ENCODE results near the gene ZC3H4. TPM values are rescaled to one million over a fixed set of nuclear protein-coding genes. Genes with fewer than 3 reads are reported as not detected.

Gene ZC3H4
- total and polyA plus RNA-seq, 10 of the 15 experiments (the other 5 are each of a cell fraction or from before 2014, with no cell fraction given) = 5.1 to 86.3 (median 15.5) TPM

DNA sequence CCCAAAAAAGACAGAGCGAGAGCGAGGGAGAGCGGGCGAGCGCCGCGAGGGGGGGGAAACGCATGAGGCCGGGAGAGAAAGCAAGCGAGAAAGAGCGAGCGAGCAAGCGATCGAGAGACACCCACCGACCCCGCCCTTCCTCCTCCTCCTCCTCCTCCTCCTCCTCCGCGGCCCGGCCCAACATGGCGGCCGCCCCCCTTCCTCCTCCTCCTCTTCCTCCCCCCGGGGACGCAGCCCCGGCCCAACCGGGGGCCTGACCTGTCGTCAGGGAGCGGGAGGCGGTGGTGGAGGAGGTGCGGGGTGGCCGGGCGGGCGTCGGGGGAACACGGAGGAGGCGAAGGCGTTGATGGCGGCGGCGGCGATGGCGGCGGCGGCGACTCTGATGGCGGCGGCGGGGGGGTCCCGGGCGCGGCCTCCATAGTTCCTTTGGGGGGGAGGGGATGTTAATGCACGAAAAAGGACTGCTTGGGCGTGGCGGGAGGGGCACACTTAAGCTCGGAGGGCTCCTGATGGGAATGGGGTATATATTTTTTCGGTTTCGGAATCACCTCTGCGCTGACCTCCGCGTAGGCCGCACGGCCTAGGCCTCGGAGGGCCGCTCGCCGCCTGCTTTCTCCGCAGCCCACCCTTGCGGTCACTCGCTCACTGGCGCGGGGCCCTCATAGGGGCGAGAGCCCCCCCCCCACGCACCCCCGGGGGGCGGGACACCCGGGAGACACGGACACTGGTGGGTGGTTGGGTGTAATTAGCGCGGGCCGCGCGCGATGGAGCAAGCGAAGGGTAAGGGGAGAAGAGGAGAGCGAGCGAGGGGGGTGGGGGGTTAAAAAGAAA lies 1.2 kb downstream of the ZC3H4 start (continued):
- TF ChIP-seq, protein P1, sequence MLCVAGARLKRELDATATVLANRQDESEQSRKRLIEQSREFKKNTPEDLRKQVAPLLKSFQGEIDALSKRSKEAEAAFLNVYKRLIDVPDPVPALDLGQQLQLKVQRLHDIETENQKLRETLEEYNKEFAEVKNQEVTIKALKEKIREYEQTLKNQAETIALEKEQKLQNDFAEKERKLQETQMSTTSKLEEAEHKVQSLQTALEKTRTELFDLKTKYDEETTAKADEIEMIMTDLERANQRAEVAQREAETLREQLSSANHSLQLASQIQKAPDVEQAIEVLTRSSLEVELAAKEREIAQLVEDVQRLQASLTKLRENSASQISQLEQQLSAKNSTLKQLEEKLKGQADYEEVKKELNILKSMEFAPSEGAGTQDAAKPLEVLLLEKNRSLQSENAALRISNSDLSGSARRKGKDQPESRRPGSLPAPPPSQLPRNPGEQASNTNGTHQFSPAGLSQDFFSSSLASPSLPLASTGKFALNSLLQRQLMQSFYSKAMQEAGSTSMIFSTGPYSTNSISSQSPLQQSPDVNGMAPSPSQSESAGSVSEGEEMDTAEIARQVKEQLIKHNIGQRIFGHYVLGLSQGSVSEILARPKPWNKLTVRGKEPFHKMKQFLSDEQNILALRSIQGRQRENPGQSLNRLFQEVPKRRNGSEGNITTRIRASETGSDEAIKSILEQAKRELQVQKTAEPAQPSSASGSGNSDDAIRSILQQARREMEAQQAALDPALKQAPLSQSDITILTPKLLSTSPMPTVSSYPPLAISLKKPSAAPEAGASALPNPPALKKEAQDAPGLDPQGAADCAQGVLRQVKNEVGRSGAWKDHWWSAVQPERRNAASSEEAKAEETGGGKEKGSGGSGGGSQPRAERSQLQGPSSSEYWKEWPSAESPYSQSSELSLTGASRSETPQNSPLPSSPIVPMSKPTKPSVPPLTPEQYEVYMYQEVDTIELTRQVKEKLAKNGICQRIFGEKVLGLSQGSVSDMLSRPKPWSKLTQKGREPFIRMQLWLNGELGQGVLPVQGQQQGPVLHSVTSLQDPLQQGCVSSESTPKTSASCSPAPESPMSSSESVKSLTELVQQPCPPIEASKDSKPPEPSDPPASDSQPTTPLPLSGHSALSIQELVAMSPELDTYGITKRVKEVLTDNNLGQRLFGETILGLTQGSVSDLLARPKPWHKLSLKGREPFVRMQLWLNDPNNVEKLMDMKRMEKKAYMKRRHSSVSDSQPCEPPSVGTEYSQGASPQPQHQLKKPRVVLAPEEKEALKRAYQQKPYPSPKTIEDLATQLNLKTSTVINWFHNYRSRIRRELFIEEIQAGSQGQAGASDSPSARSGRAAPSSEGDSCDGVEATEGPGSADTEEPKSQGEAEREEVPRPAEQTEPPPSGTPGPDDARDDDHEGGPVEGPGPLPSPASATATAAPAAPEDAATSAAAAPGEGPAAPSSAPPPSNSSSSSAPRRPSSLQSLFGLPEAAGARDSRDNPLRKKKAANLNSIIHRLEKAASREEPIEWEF (IDR thresholded peaks at IDR 0.05; ENCODE audit: insufficient replicate concordance, low read depth, low read length) = no peak
- no peak for TF ChIP-seq SRF (IDR thresholded peaks at IDR 0.05; ENCODE audit: low read depth in 2 of 2, low read length in 2 of 2)
- no peak for TF ChIP-seq HDAC6 (IDR thresholded peaks at IDR 0.05; ENCODE audit: unreplicated experiment)
- TF ChIP-seq SP1 (IDR thresholded peaks at IDR 0.05; ENCODE audit: low read depth, low read length) = peak; percentile 50
- no peak for TF ChIP-seq ZNF384 (IDR thresholded peaks at IDR 0.05; ENCODE audit: borderline replicate concordance, low read depth, low read length)
- peak; percentile 74; the same call in 1 of the 2 replicates for TF ChIP-seq SMAD5 (IDR thresholded peaks at IDR 0.05; ENCODE audit: low read depth)
- TF ChIP-seq YY1 (IDR thresholded peaks at IDR 0.05; ENCODE audit: low read depth, low read length) = peak; percentile 95
- no peak; the same call in 1 of the 2 replicates for TF ChIP-seq SIN3A (IDR thresholded peaks at IDR 0.05; ENCODE audit: low read depth, low read length)
- TF ChIP-seq RFX5 (IDR thresholded peaks at IDR 0.05; ENCODE audit: low read depth, low read length) = no peak
- TF ChIP-seq, protein P2, sequence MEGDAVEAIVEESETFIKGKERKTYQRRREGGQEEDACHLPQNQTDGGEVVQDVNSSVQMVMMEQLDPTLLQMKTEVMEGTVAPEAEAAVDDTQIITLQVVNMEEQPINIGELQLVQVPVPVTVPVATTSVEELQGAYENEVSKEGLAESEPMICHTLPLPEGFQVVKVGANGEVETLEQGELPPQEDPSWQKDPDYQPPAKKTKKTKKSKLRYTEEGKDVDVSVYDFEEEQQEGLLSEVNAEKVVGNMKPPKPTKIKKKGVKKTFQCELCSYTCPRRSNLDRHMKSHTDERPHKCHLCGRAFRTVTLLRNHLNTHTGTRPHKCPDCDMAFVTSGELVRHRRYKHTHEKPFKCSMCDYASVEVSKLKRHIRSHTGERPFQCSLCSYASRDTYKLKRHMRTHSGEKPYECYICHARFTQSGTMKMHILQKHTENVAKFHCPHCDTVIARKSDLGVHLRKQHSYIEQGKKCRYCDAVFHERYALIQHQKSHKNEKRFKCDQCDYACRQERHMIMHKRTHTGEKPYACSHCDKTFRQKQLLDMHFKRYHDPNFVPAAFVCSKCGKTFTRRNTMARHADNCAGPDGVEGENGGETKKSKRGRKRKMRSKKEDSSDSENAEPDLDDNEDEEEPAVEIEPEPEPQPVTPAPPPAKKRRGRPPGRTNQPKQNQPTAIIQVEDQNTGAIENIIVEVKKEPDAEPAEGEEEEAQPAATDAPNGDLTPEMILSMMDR (IDR thresholded peaks at IDR 0.05 in 2 of 3, conservative IDR thresholded peaks at IDR 0.05 in 1 of 3; ENCODE audit: control insufficient read depth in 2 of 3, extremely low read depth in 1 of 3, insufficient read depth in 1 of 3, low read depth in 3 of 3, low read length in 3 of 3) = 0 out of 6 replicates have a peak, but pooled peaks of 1 of the 3 experiments have one; percentile 6
- TF ChIP-seq RB1 (IDR thresholded peaks at IDR 0.05; ENCODE audit: borderline replicate concordance) = peak; percentile 42; the same call in 1 of the 2 replicates
- TF ChIP-seq CEBPB (IDR thresholded peaks at IDR 0.05; ENCODE audit: borderline replicate concordance in 1 of 2, low read depth in 2 of 2, low read length in 2 of 2) = no peak
- TF ChIP-seq, protein P3, sequence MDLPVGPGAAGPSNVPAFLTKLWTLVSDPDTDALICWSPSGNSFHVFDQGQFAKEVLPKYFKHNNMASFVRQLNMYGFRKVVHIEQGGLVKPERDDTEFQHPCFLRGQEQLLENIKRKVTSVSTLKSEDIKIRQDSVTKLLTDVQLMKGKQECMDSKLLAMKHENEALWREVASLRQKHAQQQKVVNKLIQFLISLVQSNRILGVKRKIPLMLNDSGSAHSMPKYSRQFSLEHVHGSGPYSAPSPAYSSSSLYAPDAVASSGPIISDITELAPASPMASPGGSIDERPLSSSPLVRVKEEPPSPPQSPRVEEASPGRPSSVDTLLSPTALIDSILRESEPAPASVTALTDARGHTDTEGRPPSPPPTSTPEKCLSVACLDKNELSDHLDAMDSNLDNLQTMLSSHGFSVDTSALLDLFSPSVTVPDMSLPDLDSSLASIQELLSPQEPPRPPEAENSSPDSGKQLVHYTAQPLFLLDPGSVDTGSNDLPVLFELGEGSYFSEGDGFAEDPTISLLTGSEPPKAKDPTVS (IDR thresholded peaks at IDR 0.05; ENCODE audit: low read depth, low read length) = no peak
- TF ChIP-seq, protein P4, sequence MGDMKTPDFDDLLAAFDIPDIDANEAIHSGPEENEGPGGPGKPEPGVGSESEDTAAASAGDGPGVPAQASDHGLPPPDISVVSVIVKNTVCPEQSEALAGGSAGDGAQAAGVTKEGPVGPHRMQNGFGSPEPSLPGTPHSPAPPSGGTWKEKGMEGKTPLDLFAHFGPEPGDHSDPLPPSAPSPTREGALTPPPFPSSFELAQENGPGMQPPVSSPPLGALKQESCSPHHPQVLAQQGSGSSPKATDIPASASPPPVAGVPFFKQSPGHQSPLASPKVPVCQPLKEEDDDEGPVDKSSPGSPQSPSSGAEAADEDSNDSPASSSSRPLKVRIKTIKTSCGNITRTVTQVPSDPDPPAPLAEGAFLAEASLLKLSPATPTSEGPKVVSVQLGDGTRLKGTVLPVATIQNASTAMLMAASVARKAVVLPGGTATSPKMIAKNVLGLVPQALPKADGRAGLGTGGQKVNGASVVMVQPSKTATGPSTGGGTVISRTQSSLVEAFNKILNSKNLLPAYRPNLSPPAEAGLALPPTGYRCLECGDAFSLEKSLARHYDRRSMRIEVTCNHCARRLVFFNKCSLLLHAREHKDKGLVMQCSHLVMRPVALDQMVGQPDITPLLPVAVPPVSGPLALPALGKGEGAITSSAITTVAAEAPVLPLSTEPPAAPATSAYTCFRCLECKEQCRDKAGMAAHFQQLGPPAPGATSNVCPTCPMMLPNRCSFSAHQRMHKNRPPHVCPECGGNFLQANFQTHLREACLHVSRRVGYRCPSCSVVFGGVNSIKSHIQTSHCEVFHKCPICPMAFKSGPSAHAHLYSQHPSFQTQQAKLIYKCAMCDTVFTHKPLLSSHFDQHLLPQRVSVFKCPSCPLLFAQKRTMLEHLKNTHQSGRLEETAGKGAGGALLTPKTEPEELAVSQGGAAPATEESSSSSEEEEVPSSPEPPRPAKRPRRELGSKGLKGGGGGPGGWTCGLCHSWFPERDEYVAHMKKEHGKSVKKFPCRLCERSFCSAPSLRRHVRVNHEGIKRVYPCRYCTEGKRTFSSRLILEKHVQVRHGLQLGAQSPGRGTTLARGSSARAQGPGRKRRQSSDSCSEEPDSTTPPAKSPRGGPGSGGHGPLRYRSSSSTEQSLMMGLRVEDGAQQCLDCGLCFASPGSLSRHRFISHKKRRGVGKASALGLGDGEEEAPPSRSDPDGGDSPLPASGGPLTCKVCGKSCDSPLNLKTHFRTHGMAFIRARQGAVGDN (IDR thresholded peaks at IDR 0.05) = 0 out of 2 replicates have a peak, but pooled peaks have one; percentile 65
- no peak for TF ChIP-seq JUNB (IDR thresholded peaks at IDR 0.05)
- no peak for TF ChIP-seq KLF5 (IDR thresholded peaks at IDR 0.05; ENCODE audit: partially characterized antibody)

All from GM12878 (cell line).